Thyroid gland (tissue), 4 donors: Measurements from ENCODE around the gene KREMEN2. TPM values are rescaled to one million over a fixed set of nuclear protein-coding genes. Genes with fewer than 3 reads are reported as not detected.

Source experiments
- DNase-seq, 2 donors: peaks; one replicate each; pipeline ENCODE4 v3.0.0-alpha.2; 2019
- H3K27ac ChIP-seq, 3 donors: fragments of 200-600 bp; sonication (generic); 1 replicate in 2 of 3; 2 replicates in 1 of 3; pipeline ENCODE4 v1.5.1; 2016 to 2019; ENCODE audit warnings: mild to moderate bottlenecking in 1 of 3, moderate library complexity in 1 of 3
- H3K27me3 ChIP-seq: fragments of 200-600 bp; sonication (generic); one replicate; pipeline ENCODE4 v1.5.1; 2019
- H3K36me3 ChIP-seq, 2 donors: fragments of 200-600 bp; sonication (generic); one replicate each; pipeline ENCODE4 v1.5.1; 2016 to 2019
- H3K4me1 ChIP-seq, 2 donors: fragments of 200-600 bp; sonication (generic); one replicate each; pipeline ENCODE4 v1.5.1; 2017 to 2019
- H3K4me3 ChIP-seq, 3 donors: fragments of 200-600 bp; sonication (generic); replicated peaks in 1 of 3; 1 replicate in 2 of 3; 2 replicates in 1 of 3; pipeline ENCODE4 v1.5.1; 2016; ENCODE audit warnings: mild to moderate bottlenecking in 1 of 3
- H3K9me3 ChIP-seq: fragments of 200-600 bp; sonication (generic); one replicate; pipeline ENCODE4 v1.5.1; 2017
- CTCF ChIP-seq, 6 experiments: fragments of 200-600 bp in 3 of 6; fragments of 450-650 bp in 3 of 6; sonication (generic) in 3 of 6; IDR thresholded peaks; one replicate each; pipeline ENCODE4 v1.5.1; 2016 to 2019; ENCODE audit warnings: antibody characterized with exemption in 6 of 6, mild to moderate bottlenecking in 2 of 6, inconsistent platforms in 1 of 6, moderate library complexity in 1 of 6
- POLR2A ChIP-seq, 2 donors: fragments of 450-650 bp; IDR thresholded peaks; one replicate each; pipeline ENCODE4 v1.6.1; 2017; ENCODE audit warnings: antibody characterized with exemption in 2 of 2, mild to moderate bottlenecking in 2 of 2, moderate library complexity in 1 of 2
- WGBS, 2 donors: methylation state at CpG; one replicate each; pipeline ENCODE4 v1.1.5; 2017; 5-methylcytosine and 5-hydroxymethylcytosine counted together
- intact Hi-C: fragments of 100-400 bp; cut with DNase I; formaldehyde crosslinking; loops from one replicate; pipeline ENCODE4 v1.15.1; 2023
- total RNA-seq, 4 donors: library from RNA; depleted of rRNA; stranded (reverse); fragments of >200 nt; gene quantifications; one replicate each; pipeline ENCODE4 v1.2.3, GENCODE V29; 2016

Gene KREMEN2
- total RNA-seq, 4 donors from 2014 or later = not detected

GRCh38 chr16:2955438-2955778 lies 8.7 kb upstream of the KREMEN2 start:
- H3K27ac ChIP-seq = no peak overlapping the region
- H3K4me3 ChIP-seq = no peak overlapping the region
- intact Hi-C loops = no loop called here
- 40 to 44% methylated on average over 1 to 7 of the region's 10 CpGs for WGBS, 2 donors
- TF ChIP-seq CTCF (IDR thresholded peaks at IDR 0.05) = no peak
- TF ChIP-seq POLR2A (IDR thresholded peaks at IDR 0.05) = no peak
- H3K4me1 ChIP-seq = no peaks in the 10 kb centered on the region
- no peaks in the 10 kb centered on the region for H3K36me3 ChIP-seq
- H3K9me3 ChIP-seq = no peaks in the 10 kb centered on the region
- no peaks in the 10 kb centered on the region for H3K27me3 ChIP-seq
- DNase-seq = no peak

- Histone ChIP-seq H3K27me3 (no peaks in the 10 kb centered on the region), H3K4me1 (no peaks in the 10 kb centered on the region), H3K36me3 (no peaks in the 10 kb centered on the region), H3K9me3 (no peaks in the 10 kb centered on the region), H3K27ac (no peak overlapping the region), H3K4me3 (no peak overlapping the region)
- TF ChIP-seq POLR2A (IDR thresholded peaks at IDR 0.05) (no peak), CTCF (IDR thresholded peaks at IDR 0.05) (no peak)
- intact Hi-C loops = no loop called here
- WGBS, 2 donors = 12 to 57% methylated on average over 11 to 12 of the region's 21 CpGs
- DNase-seq = no peak
Measured at GRCh38 chr16:2955779-2956578, 8.1 kb upstream of the KREMEN2 start.

- DNase-seq = no peak
- no peaks in the 10 kb centered on the region for H3K36me3 ChIP-seq
- no peaks in the 10 kb centered on the region for H3K27me3 ChIP-seq
- H3K9me3 ChIP-seq = no peaks in the 10 kb centered on the region
- no peaks in the 10 kb centered on the region for H3K4me1 ChIP-seq
- TF ChIP-seq CTCF (IDR thresholded peaks at IDR 0.05) (no peak), POLR2A (IDR thresholded peaks at IDR 0.05) (no peak)
- no peak overlapping the region for H3K4me3 ChIP-seq
- intact Hi-C loops = no loop called here
- WGBS, 2 donors = 89% methylated on average over 6 to 11 of the region's 11 CpGs
- H3K27ac ChIP-seq = no peak overlapping the region
Measured at GRCh38 chr16:2956579-2956956, 7.5 kb upstream of the KREMEN2 start.

- H3K36me3 ChIP-seq = no peaks in the 10 kb centered on the region
- DNase-seq = no peak
- no peak overlapping the region for H3K4me3 ChIP-seq
- intact Hi-C loops = no loop called here
- peaks cover 11 to 14% of the 10 kb centered on the region in 2 donors for H3K4me1 ChIP-seq
- peaks cover 16% of the 10 kb centered on the region for H3K27me3 ChIP-seq
- WGBS, 2 donors = 51 to 58% methylated on average over 10 of the region's 10 CpGs
- H3K27ac ChIP-seq = no peak overlapping the region
- H3K9me3 ChIP-seq = no peaks in the 10 kb centered on the region
- TF ChIP-seq POLR2A (IDR thresholded peaks at IDR 0.05) = no peak
- TF ChIP-seq CTCF (IDR thresholded peaks at IDR 0.05) = no peak
Measured at GRCh38 chr16:2959206-2959605, 4.9 kb upstream of the KREMEN2 start.

GRCh38 chr16:2960183-2961010 lies 3.7 kb upstream of the KREMEN2 start:
- TF ChIP-seq POLR2A (IDR thresholded peaks at IDR 0.05) (no peak), CTCF (IDR thresholded peaks at IDR 0.05) (no peak)
- WGBS, 2 donors = 70 to 81% methylated on average over 17 of the region's 17 CpGs
- no peak overlapping the region for H3K27ac ChIP-seq
- no peaks in the 10 kb centered on the region for H3K36me3 ChIP-seq
- peaks cover 28% of the 10 kb centered on the region for H3K27me3 ChIP-seq
- intact Hi-C loops = no loop called here
- H3K4me3 ChIP-seq = no peak overlapping the region
- H3K4me1 ChIP-seq = peaks cover 23 to 25% of the 10 kb centered on the region in 2 donors
- DNase-seq = no peak
- H3K9me3 ChIP-seq = no peaks in the 10 kb centered on the region
